GM18505 (cell line): ENCODE data around the gene CAMK2A.

ENCODE experiments used
- ATAC-seq: cut with Tn5 transposase; IDR thresholded peaks from one replicate; pipeline ENCODE4 v1.9.1; 2021; ENCODE audit not compliant: unreplicated experiment
- POLR2A ChIP-seq: IDR thresholded peaks from 4 replicates; pipeline ENCODE4 v1.6.1; 2011; ENCODE audit warnings: borderline replicate concordance; ENCODE audit not compliant: insufficient read depth, insufficient read length; ENCODE audit errors: extremely low read depth

Gene CAMK2A

GRCh38 chr5:150184990-150185912 is 104.3 kb downstream of the CAMK2A start:
- TF ChIP-seq POLR2A = no peak
- ATAC-seq = no peak

GRCh38 chr5:150184006-150184405 is 105.6 kb downstream of the CAMK2A start:
- ATAC-seq = no peak
- TF ChIP-seq POLR2A = no peak

GRCh38 chr5:150183436-150183835 is 106.1 kb downstream of the CAMK2A start:
- ATAC-seq = no peak
- no peak for TF ChIP-seq POLR2A

- ATAC-seq = no peak
- no peak for TF ChIP-seq POLR2A
These were observed 106.8 kb downstream of the CAMK2A start for GRCh38 chr5:150182774-150183173.

GRCh38 chr5:150181766-150182545 is 107.6 kb downstream of the CAMK2A start:
- ATAC-seq = no peak
- TF ChIP-seq POLR2A = no peak

GRCh38 chr5:150181027-150181426 is 108.5 kb downstream of the CAMK2A start:
- ATAC-seq = no peak
- no peak for TF ChIP-seq POLR2A

GRCh38 chr5:150180241-150181026 is 109.1 kb downstream of the CAMK2A start:
- no peak for ATAC-seq

GRCh38 chr5:150179019-150179620 is 110.5 kb downstream of the CAMK2A start:
- no peak for ATAC-seq
- no peak for TF ChIP-seq POLR2A

More at GRCh38 chr5:150180241-150181026, 109.1 kb downstream of the CAMK2A start:
- no peak for TF ChIP-seq POLR2A

- no peak for ATAC-seq
- TF ChIP-seq POLR2A = no peak
These were observed 111.3 kb downstream of the CAMK2A start for GRCh38 chr5:150178262-150178661.

GRCh38 chr5:150177721-150178120 is 111.9 kb downstream of the CAMK2A start:
- no peak for ATAC-seq
- no peak for TF ChIP-seq POLR2A

GRCh38 chr5:150176745-150177477 is 112.7 kb downstream of the CAMK2A start:
- TF ChIP-seq POLR2A = no peak
- ATAC-seq = no peak

- ATAC-seq = no peak
- no peak for TF ChIP-seq POLR2A
These were observed 114.0 kb downstream of the CAMK2A start for GRCh38 chr5:150175536-150175935.
